ENCODE data around the gene MAN2A1. TPM values are rescaled to one million over a fixed set of nuclear protein-coding genes. Genes with fewer than 3 reads are reported as not detected.

The MAN2A1 gene
- total RNA-seq, 1 experiment from 2014 or later: 78.0 TPM

GRCh38 chr5:109916481-109917153, 226.9 kb downstream of the MAN2A1 start:
- Histone ChIP-seq H3K27me3 (ENCODE audit: insufficient read depth, low read length) (no peaks in the 10 kb centered on the region), H3K9me3 (ENCODE audit: control insufficient read depth, low read depth, low read length) (no peaks in the 10 kb centered on the region), H2BK120ac (ENCODE audit: low read depth, low read length, poor library complexity, severe bottlenecking) (no peak overlapping the region), H3K79me1 (ENCODE audit: insufficient read depth, low read depth, low read length, poor library complexity, severe bottlenecking) (no peaks in the 10 kb centered on the region), H3K9ac (ENCODE audit: extremely low read depth, insufficient read length, low read length) (no peak overlapping the region), H4K5ac (ENCODE audit: insufficient read length, low read depth, low read length) (no peak overlapping the region), H3K18ac (ENCODE audit: insufficient read length, low read depth, low read length) (no peak overlapping the region), H2AK5ac (ENCODE audit: insufficient read length, low read length) (no peak overlapping the region), H3K4me1 (ENCODE audit: insufficient read depth, low read length) (no peaks in the 10 kb centered on the region), H3K14ac (ENCODE audit: insufficient read depth, low read length) (no peak overlapping the region), H2AFZ (ENCODE audit: low read length) (no peak overlapping the region), H3K56ac (ENCODE audit: insufficient read length, low read depth, low read length) (no peak overlapping the region), H2BK20ac (ENCODE audit: low read depth, low read length, poor library complexity, severe bottlenecking) (no peak overlapping the region), H2BK5ac (ENCODE audit: insufficient read length, low read length) (no peak overlapping the region), H3K27ac (ENCODE audit: insufficient read length, low read depth, low read length) (no peak overlapping the region), H4K8ac (replicated peaks; ENCODE audit: insufficient read length, low read depth, low read length) (no peak overlapping the region), H2BK12ac (ENCODE audit: insufficient read length, low read depth, low read length) (no peak overlapping the region), H3K79me2 (ENCODE audit: insufficient read depth, low read length) (no peaks in the 10 kb centered on the region), H3K23ac (ENCODE audit: insufficient read length, low read depth, low read length) (no peak overlapping the region), H3K4ac (ENCODE audit: low read depth, low read length) (no peak overlapping the region), H3K4me2 (ENCODE audit: insufficient read depth, insufficient read length, low read length) (no peak overlapping the region), H3T11ph (ENCODE audit: low read length) (no peak overlapping the region), H4K91ac (ENCODE audit: insufficient read length, low read depth, low read length) (no peak overlapping the region), H2BK15ac (ENCODE audit: low read depth, low read length) (no peak overlapping the region), H4K20me1 (ENCODE audit: control insufficient read depth, insufficient read depth, insufficient read length) (no peaks in the 10 kb centered on the region), H3K23me2 (ENCODE audit: insufficient read length, low read depth, low read length, poor library complexity, severe bottlenecking) (no peaks in the 10 kb centered on the region)
- no peak for DNase-seq
- TF ChIP-seq, protein P1, sequence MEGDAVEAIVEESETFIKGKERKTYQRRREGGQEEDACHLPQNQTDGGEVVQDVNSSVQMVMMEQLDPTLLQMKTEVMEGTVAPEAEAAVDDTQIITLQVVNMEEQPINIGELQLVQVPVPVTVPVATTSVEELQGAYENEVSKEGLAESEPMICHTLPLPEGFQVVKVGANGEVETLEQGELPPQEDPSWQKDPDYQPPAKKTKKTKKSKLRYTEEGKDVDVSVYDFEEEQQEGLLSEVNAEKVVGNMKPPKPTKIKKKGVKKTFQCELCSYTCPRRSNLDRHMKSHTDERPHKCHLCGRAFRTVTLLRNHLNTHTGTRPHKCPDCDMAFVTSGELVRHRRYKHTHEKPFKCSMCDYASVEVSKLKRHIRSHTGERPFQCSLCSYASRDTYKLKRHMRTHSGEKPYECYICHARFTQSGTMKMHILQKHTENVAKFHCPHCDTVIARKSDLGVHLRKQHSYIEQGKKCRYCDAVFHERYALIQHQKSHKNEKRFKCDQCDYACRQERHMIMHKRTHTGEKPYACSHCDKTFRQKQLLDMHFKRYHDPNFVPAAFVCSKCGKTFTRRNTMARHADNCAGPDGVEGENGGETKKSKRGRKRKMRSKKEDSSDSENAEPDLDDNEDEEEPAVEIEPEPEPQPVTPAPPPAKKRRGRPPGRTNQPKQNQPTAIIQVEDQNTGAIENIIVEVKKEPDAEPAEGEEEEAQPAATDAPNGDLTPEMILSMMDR (conservative IDR thresholded peaks at IDR 0.05): no peak
- Mint-ChIP-seq H3K27me3 (ENCODE audit: low read depth) (no peaks in the 10 kb centered on the region; the same call in 1 of the 2 replicates), H3K9me3 (no peaks in the 10 kb centered on the region), H3K4me3 (no peak overlapping the region), H3K4me1 (no peaks in the 10 kb centered on the region), H3K27ac (no peak overlapping the region; a peak in 1 of 7 replicates), H3K36me3 (ENCODE audit: insufficient read depth in 1 of 3, low read depth in 3 of 3) (no peaks in the 10 kb centered on the region; a peak in 1 of 7 replicates)
- no CpG with 5 or more reads among the region's 4 CpGs for WGBS (ENCODE audit: extremely low coverage, insufficient read length, low lambda C conversion rate)

Data from H9 (cell line).